Measurements from ENCODE around the gene CHPF.
A peak's percentile ranks its signal among the peaks of the same experiment; 100 is the strongest.

The CHPF gene

DNA sequence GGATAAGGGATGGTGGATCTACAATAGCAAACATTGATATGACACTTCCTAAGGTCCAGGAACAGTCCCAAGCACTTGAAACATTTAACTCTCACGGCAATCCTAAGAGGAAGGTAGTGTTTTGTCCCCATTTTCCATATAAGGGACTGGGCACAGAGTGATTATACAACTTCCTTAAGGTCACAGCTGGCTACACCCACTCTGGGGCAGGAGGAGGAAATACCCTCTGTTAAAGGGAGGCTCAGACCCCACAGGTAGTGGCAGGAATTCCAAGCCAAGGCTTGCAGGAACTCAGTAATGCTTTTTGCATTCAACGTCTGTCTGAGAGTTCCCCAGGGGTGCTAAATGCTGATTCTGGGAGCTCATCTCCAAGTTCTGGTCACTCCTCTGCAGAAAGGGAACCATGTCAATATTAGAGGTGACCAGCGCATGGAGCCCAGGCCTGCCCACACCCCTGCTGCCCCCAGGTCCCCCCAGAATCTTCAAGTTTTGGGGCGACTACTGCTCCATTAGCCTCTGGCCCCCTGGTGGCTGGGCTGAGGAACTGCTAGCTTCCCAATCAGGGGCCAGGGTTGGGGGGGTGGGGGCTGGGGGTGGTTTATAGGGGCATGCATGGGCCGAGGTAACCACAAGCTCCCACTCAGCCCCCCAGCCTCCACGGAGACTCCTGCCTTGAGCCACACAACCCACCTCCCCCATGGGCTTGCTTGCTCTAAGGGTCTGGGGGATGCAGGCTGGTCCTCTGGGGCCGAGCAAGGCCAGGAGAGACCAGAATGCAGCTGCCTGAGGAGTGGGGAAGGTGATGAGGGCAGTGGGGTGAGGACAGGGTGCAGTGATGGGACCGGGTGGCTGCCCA lies 16.7 kb upstream of the CHPF start:
- H3K27me3 ChIP-seq (replicated peaks; ENCODE audit: control insufficient read depth, insufficient read depth, low read length) = peaks cover 1% of the 10 kb centered on the region
- no peaks in the 10 kb centered on the region for H3K36me3 ChIP-seq (ENCODE audit: control insufficient read depth, insufficient read depth, low read length)
- DNase-seq (ENCODE audit: extremely low read depth, insufficient read length) = no peak
- H3K4me3 ChIP-seq (replicated peaks; ENCODE audit: low read depth, low read length) = no peak overlapping the region
- TF ChIP-seq, protein P1, sequence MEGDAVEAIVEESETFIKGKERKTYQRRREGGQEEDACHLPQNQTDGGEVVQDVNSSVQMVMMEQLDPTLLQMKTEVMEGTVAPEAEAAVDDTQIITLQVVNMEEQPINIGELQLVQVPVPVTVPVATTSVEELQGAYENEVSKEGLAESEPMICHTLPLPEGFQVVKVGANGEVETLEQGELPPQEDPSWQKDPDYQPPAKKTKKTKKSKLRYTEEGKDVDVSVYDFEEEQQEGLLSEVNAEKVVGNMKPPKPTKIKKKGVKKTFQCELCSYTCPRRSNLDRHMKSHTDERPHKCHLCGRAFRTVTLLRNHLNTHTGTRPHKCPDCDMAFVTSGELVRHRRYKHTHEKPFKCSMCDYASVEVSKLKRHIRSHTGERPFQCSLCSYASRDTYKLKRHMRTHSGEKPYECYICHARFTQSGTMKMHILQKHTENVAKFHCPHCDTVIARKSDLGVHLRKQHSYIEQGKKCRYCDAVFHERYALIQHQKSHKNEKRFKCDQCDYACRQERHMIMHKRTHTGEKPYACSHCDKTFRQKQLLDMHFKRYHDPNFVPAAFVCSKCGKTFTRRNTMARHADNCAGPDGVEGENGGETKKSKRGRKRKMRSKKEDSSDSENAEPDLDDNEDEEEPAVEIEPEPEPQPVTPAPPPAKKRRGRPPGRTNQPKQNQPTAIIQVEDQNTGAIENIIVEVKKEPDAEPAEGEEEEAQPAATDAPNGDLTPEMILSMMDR (IDR thresholded peaks at IDR 0.05; ENCODE audit: insufficient read depth, low read length, poor library complexity, severe bottlenecking) = peak; percentile 79

DNA sequence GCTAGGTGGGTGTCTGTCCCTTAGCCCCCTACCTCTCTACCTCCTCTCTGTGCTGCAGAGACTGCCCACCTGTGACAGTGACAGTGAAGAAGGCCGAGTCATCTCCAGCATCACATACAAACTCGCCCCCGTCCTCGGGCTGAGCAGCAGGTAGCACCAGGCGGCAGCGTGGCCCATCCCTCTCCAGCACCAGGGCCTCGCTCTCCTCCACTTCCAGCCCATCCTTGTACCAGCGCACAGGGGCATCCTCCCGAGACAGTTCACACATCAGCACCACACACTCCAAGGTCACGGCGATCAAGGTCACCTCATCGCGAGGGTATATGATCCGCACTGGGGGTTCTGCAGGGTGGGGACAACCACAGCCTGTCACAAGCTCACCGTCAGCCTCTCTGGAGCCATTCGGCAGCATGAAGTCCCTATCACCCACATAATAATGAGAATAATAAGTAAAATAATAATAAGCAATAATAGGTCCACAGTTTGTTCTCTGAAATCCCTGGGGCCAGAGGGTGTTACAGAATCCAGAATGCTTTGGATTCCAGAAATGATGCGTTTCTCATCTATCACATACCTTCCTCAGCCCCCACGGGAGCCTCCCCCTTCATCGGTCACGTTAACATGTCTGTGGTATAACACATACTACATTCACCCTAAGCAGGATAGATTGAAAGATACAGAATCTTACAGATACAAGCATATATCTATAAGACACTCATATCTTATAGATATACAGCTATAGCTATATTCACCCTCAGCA lies 15.7 kb upstream of the CHPF start:
- TF ChIP-seq, protein P1 (IDR thresholded peaks at IDR 0.05; ENCODE audit: insufficient read depth, low read length, poor library complexity, severe bottlenecking) = no peak
- no peaks in the 10 kb centered on the region for H3K36me3 ChIP-seq (ENCODE audit: control insufficient read depth, insufficient read depth, low read length)
- no peak for DNase-seq (ENCODE audit: extremely low read depth, insufficient read length)
- H3K4me3 ChIP-seq (replicated peaks; ENCODE audit: low read depth, low read length) = no peak overlapping the region
- H3K27me3 ChIP-seq (replicated peaks; ENCODE audit: control insufficient read depth, insufficient read depth, low read length) = peaks cover 1% of the 10 kb centered on the region

DNA sequence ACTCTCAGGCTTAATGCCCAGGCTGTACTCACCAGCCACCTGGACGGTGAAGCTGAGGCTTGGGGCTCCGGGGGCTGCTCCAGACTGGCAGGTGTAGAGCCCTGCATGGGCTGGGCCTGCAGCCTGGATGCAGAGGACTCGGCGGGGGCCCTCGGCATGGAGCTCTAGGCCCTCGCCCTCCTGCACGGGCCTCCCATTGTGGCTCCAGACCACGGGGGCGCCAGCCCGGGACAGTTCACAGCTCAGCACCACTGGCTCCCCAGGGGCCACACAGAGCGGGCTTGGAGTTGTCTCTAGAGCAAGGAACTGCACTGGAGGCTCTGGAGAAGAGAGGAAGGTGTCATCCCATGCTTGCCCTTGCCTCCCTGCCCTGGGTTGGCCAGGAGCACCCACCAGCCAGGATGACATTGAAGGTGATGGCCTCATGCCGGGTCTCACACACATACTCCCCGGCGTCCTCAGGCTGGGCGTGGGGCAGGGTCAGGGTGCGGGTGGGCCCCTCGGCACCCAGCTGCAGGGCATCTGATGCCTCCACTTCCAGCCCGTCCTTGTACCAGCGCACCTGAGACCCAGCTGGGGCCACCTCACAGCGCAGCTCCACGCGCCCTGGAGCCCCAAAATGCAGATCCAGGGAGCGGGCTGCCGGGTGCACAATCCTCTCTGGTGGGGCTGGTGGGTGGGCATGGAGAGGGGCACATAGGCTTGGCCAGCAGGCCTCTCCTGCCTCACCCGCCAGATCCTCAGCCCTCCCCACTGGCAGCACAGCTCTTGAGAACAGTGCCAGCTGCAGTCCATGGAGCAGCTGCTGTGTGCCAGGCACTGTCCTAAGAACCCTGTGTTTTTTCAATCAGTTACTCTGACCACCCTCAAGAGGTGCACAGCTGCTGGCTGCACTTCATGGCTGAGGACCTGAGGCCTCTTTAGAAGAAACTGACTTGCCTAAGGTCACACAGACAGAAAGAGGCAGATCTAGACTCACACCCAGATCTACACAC lies 14.5 kb upstream of the CHPF start:
- peaks cover under 1% of the 10 kb centered on the region for H3K27me3 ChIP-seq (replicated peaks; ENCODE audit: control insufficient read depth, insufficient read depth, low read length)
- TF ChIP-seq, protein P1 (IDR thresholded peaks at IDR 0.05; ENCODE audit: insufficient read depth, low read length, poor library complexity, severe bottlenecking) = no peak
- no peak for DNase-seq (ENCODE audit: extremely low read depth, insufficient read length)

DNA sequence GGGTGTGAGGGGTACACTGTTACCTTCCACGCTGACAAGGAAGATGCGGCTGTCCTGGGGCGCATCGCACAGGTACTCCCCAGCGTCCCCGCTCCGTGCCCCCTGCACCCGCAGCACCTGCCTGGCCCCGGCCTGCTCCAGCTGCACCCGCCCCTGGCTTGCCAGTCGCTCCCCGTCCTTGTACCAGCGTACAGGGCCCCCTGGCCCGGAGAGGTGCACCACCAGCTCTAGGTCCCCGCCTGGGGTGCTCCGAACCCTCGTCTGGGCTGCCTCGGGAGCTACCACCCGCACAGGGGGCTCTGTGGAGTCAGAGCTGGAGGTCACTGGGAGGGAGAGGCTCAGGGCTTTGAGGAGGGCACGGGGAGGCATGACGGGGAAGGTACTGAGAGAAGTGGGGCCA lies 13.7 kb upstream of the CHPF start:
- Histone ChIP-seq H3K4me3 (replicated peaks; ENCODE audit: low read depth, low read length) (no peak overlapping the region), H3K27me3 (replicated peaks; ENCODE audit: control insufficient read depth, insufficient read depth, low read length) (no peaks in the 10 kb centered on the region; the same call in none of the 2 replicates), H3K36me3 (ENCODE audit: control insufficient read depth, insufficient read depth, low read length) (no peaks in the 10 kb centered on the region)
- DNase-seq (ENCODE audit: extremely low read depth, insufficient read length) = no peak
- TF ChIP-seq, protein P1 (IDR thresholded peaks at IDR 0.05; ENCODE audit: insufficient read depth, low read length, poor library complexity, severe bottlenecking) = no peak

More for the DNA sequence above, 14.5 kb upstream of the CHPF start:
- no peaks in the 10 kb centered on the region for H3K36me3 ChIP-seq (ENCODE audit: control insufficient read depth, insufficient read depth, low read length)
- H3K4me3 ChIP-seq (replicated peaks; ENCODE audit: low read depth, low read length) = no peak overlapping the region

DNA sequence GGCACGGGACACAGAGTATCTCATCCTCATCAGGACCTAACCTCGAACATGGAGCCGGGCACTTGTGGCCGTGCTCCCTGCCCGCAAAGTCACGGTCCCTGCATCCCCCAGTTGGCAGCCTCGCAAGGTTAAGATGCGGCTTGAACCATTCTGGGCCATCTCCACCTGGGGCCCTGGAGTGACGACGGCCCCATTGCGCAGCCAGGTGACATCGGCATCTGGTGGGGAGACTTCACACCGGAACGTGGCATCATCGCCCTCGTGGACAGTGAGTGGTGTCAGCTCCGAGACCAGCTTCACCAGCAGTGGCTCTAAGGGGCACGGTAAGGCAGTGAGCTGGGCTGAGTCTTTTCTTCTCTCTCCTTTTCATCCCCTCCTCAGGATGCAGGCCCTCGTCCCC lies 12.8 kb upstream of the CHPF start:
- DNase-seq (ENCODE audit: extremely low read depth, insufficient read length) = no peak
- no peaks in the 10 kb centered on the region for H3K36me3 ChIP-seq (ENCODE audit: control insufficient read depth, insufficient read depth, low read length)
- TF ChIP-seq, protein P1 (IDR thresholded peaks at IDR 0.05; ENCODE audit: insufficient read depth, low read length, poor library complexity, severe bottlenecking) = no peak
- no peak overlapping the region for H3K4me3 ChIP-seq (replicated peaks; ENCODE audit: low read depth, low read length)
- H3K27me3 ChIP-seq (replicated peaks; ENCODE audit: control insufficient read depth, insufficient read depth, low read length) = no peaks in the 10 kb centered on the region; the same call in none of the 2 replicates
